ENCODE data around the gene ATRAID. TPM values are rescaled to one million over a fixed set of nuclear protein-coding genes. Genes with fewer than 3 reads are reported as not detected.

Gene ATRAID
- total RNA-seq, 1 donor from 2014 or later, result 150 TPM

DNA sequence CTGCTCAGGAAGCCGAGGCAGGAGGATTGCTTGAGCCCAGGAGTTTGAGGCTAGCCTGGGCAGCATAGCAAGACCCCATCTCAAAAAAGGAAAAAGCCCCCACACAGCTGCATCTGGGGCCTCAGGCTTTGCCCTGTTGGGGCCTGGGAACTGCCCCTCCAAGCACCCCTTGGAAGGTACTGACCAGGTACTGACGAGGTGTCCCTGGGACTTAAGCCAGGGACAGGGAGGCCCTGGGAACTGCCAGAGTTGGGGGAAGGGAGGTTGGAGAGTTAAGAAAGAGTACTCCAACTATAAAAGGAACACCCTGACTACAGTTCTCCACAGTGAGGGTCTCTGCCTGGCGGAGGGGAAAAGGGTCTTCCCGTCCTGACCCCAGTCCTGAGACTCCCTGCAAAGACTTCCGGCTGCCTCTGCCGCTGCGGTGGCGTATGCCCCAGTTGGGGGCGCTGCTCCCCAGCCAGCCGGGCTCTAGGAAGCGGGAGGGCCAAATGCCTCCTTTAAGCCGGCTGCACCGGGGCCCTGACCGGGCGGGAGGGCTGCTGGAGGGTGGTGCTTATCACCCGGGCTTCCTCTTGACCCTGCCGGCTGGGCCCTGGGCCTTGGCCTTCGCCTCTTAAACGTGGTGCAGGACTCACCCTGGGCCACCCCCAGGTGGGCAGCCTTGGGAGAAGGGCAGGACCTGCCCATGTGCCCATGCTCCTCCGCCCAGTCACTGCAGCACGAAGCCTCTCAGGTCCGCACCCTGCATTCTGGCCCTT, 38.2 kb downstream of the ATRAID start:
- Histone ChIP-seq H3K27me3 (no peaks in the 10 kb centered on the region), H3K27ac (no peak overlapping the region), H3K4me1 (no peaks in the 10 kb centered on the region), H3K9me3 (no peaks in the 10 kb centered on the region), H3K4me3 (no peak overlapping the region), H3K36me3 (no peaks in the 10 kb centered on the region)
- intact Hi-C loops (cut with DNase I), result loop anchor here (2.0 kb wide), 1 partner anchor 27 kb away; no protein-coding TSS in a partner anchor
- no peak for DNase-seq (ENCODE audit: extremely low spot score in 2 of 2)
- TF ChIP-seq POLR2AphosphoS5 (IDR thresholded peaks at IDR 0.05; ENCODE audit: insufficient read depth in 1 of 2, low read depth in 1 of 2) (no peak), POLR2A (IDR thresholded peaks at IDR 0.05) (no peak)
- TF ChIP-seq, protein P1, sequence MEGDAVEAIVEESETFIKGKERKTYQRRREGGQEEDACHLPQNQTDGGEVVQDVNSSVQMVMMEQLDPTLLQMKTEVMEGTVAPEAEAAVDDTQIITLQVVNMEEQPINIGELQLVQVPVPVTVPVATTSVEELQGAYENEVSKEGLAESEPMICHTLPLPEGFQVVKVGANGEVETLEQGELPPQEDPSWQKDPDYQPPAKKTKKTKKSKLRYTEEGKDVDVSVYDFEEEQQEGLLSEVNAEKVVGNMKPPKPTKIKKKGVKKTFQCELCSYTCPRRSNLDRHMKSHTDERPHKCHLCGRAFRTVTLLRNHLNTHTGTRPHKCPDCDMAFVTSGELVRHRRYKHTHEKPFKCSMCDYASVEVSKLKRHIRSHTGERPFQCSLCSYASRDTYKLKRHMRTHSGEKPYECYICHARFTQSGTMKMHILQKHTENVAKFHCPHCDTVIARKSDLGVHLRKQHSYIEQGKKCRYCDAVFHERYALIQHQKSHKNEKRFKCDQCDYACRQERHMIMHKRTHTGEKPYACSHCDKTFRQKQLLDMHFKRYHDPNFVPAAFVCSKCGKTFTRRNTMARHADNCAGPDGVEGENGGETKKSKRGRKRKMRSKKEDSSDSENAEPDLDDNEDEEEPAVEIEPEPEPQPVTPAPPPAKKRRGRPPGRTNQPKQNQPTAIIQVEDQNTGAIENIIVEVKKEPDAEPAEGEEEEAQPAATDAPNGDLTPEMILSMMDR (IDR thresholded peaks at IDR 0.05), result peak in 1 of 3 experiments; percentile 23

DNA sequence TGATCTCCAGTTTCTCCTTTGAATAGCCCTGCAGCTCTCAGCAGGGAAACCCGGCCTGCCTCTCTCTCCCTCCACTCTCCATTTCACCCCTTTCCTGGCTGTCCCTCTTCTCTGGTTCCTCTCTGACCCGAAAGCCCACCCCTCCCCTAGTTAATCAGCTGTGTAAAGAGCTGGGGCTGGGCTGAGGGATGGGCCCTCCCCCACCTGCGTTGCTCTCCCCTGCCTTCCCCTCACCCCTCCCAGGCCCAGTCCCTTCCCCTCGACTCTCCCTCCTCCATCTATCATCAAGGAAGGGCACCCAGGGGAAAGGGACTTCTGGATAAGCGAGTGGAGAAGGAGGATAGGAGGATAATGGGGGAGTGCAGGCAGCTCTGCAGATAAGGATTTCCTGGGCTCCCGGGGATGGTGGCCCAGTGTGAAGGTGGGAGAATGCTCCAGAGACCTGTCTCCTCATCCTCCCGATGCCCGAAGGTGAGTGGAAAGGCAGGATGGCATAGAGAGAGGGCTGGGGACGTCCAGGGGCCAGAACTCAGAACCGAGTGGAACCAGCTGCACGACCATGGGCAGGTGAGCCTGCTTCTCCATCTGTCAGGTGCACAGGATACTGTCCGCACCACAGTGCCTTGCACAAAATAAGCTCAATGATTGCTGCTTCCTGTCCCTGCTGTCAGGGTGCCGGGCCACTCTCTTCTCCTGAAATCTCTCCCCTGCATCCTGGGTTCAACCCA, 39.0 kb downstream of the ATRAID start:
- TF ChIP-seq, protein P1 (IDR thresholded peaks at IDR 0.05), result no peak
- TF ChIP-seq POLR2AphosphoS5 (IDR thresholded peaks at IDR 0.05; ENCODE audit: insufficient read depth in 1 of 2, low read depth in 1 of 2), result no peak
- Histone ChIP-seq H3K36me3 (no peaks in the 10 kb centered on the region), H3K27ac (no peak overlapping the region), H3K4me1 (no peaks in the 10 kb centered on the region), H3K9me3 (no peaks in the 10 kb centered on the region), H3K27me3 (no peaks in the 10 kb centered on the region), H3K4me3 (no peak overlapping the region)
- no peak for DNase-seq (ENCODE audit: extremely low spot score in 2 of 2)
- intact Hi-C loops (cut with DNase I), result loop anchor here (2.0 kb wide), 1 partner anchor 26 kb away; no protein-coding TSS in a partner anchor

DNA sequence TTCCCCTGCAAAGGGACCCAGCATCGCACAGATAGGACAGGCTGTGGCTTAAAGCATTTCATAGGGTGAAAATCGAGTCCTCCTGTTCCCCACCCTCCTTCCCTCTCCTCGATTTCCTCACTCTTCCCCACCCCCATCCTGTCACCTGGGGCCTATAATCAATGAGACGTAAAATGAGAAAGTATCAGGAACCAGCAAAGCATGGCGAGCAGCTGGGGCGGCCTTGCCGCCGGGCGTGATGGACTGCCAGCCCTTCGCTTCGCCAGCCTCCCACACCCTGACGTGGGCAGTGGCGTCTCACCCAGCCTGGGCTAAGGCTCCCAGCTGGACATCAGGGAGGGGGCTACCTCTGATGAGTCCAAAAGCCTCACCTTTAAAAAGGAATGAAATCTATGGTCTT, 39.9 kb downstream of the ATRAID start:
- TF ChIP-seq POLR2AphosphoS5 (IDR thresholded peaks at IDR 0.05; ENCODE audit: insufficient read depth in 1 of 2, low read depth in 1 of 2), result no peak
- no peaks in the 10 kb centered on the region for H3K27me3 ChIP-seq

GRCh38 chr2:27255187-27255586, 43.3 kb downstream of the ATRAID start:
- Histone ChIP-seq H3K4me3 (no peak overlapping the region), H3K9me3 (no peaks in the 10 kb centered on the region), H3K36me3 (no peaks in the 10 kb centered on the region), H3K27ac (no peak overlapping the region), H3K27me3 (no peaks in the 10 kb centered on the region), H3K4me1 (no peaks in the 10 kb centered on the region)
- TF ChIP-seq POLR2AphosphoS5 (IDR thresholded peaks at IDR 0.05; ENCODE audit: insufficient read depth in 1 of 2, low read depth in 1 of 2) (no peak), POLR2A (IDR thresholded peaks at IDR 0.05) (no peak)
- TF ChIP-seq, protein P1 (IDR thresholded peaks at IDR 0.05), result no peak
- DNase-seq (ENCODE audit: extremely low spot score in 2 of 2), result no peak
- intact Hi-C loops (cut with DNase I), result no loop called here

More for the DNA sequence above, 39.9 kb downstream of the ATRAID start:
- Histone ChIP-seq H3K27ac (no peak overlapping the region), H3K4me3 (no peak overlapping the region), H3K4me1 (no peaks in the 10 kb centered on the region), H3K9me3 (no peaks in the 10 kb centered on the region), H3K36me3 (no peaks in the 10 kb centered on the region)
- intact Hi-C loops (cut with DNase I), result loop anchor here (2.0 kb wide), 1 partner anchor 25 kb away; no protein-coding TSS in a partner anchor
- DNase-seq (ENCODE audit: extremely low spot score in 2 of 2), result no peak

DNA sequence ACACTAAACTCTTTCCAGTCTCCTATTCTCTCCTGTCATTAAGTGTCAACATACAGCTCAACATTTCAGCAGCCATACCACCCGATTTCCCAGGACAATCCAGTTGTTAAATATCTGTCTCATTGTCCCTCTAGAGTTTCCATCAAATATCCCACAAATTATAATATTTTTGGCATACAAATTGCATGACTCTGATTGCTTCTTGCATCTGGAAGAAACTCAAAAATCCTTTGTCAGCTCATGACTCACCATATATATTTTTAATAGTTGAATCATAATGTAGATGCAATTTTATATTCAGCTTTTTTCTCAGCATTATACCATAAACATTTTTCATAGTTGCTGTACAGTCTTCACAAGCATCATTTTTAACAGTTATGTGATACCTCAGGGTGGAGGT, 43.8 kb downstream of the ATRAID start:
- no peak for DNase-seq (ENCODE audit: extremely low spot score in 2 of 2)
- H3K4me1 ChIP-seq, result no peaks in the 10 kb centered on the region
- no peaks in the 10 kb centered on the region for H3K27me3 ChIP-seq
- H3K36me3 ChIP-seq, result no peaks in the 10 kb centered on the region
- no peak overlapping the region for H3K4me3 ChIP-seq
- TF ChIP-seq POLR2AphosphoS5 (IDR thresholded peaks at IDR 0.05; ENCODE audit: insufficient read depth in 1 of 2, low read depth in 1 of 2) (no peak), POLR2A (IDR thresholded peaks at IDR 0.05) (no peak)
- TF ChIP-seq, protein P1 (IDR thresholded peaks at IDR 0.05), result no peak
- no peak overlapping the region for H3K27ac ChIP-seq
- H3K9me3 ChIP-seq, result no peaks in the 10 kb centered on the region
- intact Hi-C loops (cut with DNase I), result no loop called here
